HAP-1 (cell line): ENCODE data around the gene MICB.
A peak's percentile ranks its signal among the peaks of the same experiment; 100 is the strongest.
"Not testable (repeated sequence)": the region's sequence is repeated elsewhere in the genome, so short reads cannot be mapped to it uniquely, and the experiment has no call there.

Source experiments
- DNase-seq, 2 experiments: peaks; one replicate each; pipeline ENCODE4 v3.0.0-alpha.2; 2016 to 2020; ENCODE audit warnings: low spot score in 2 of 2
- H3K27me3 ChIP-seq: fragments of 250-450 bp; sonication (Bioruptor Pico); 2 replicates; pipeline ENCODE4 v1.5.1; 2020; ENCODE audit warnings: low read depth, mild to moderate bottlenecking, moderate library complexity
- H3K36me3 ChIP-seq: fragments of 250-450 bp; sonication (Bioruptor Pico); replicated peaks from 2 replicates; pipeline ENCODE4 v1.5.1; 2020; ENCODE audit warnings: mild to moderate bottlenecking
- H3K4me1 ChIP-seq: fragments of 250-450 bp; sonication (Bioruptor Pico); 2 replicates; pipeline ENCODE4 v1.5.1; 2020; ENCODE audit warnings: mild to moderate bottlenecking
- H3K4me3 ChIP-seq: fragments of 250-450 bp; sonication (Bioruptor Pico); 2 replicates; pipeline ENCODE4 v1.5.1; 2020; ENCODE audit warnings: mild to moderate bottlenecking, moderate library complexity
- H3K9me3 ChIP-seq: fragments of 250-450 bp; sonication (Bioruptor Pico); 2 replicates; pipeline ENCODE4 v1.5.1; 2020; ENCODE audit warnings: mild to moderate bottlenecking, moderate library complexity
- in situ Hi-C: fragments of 300-500 bp; cut with MboI; formaldehyde crosslinking; loops from 3 replicates; pipeline ENCODE4 v1.14.3; 2020; ENCODE audit warnings: low sequenced_read_pairs, inconsistent platforms, mixed read lengths

Gene MICB

DNA sequence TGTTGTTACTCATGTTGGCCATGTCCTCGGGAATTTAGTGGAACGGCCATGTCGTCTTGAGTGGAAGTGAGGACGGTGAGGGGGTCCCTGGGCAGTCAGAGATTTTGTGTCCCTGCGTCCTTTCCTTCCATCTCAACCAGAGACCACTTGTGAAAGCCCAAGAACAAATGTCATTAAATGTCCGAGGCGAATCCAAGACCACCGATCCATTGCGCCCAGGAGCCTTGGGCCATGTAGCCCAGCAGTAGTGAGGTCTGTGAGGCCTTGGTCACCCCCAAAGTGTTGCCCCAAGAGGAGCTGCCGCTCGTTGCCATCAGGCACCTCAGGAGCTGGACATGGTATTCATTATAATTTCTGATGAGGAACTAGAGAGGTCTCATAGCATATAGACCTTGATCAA lies 17.4 kb upstream of the MICB start:
- in situ Hi-C loops: no loop called here

DNA sequence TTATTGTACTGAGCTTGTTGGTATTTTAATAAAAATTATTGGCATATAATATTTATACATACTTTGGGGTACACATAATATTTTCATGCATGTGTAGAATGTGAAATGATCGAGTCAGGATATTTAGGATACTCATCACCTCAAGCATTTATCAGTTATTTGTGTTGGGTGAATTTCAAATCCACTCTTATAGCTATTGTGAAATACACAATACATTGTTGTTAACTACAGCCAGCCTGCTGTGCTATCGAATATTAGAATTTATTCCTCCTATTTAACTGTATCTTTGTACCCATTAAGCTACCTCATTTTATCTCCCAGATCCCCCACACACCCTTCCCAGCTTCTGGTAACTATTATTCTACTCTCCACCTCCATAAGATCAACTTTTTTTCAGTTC lies 14.6 kb upstream of the MICB start:
- H3K9me3 ChIP-seq: no peaks in the 10 kb centered on the region
- H3K4me3 ChIP-seq: no peak overlapping the region
- in situ Hi-C loops: no loop called here
- H3K36me3 ChIP-seq: no peaks in the 10 kb centered on the region
- 0 out of 2 replicates have a peak, but pooled peaks cover 6% of the 10 kb centered on the region for H3K27me3 ChIP-seq
- DNase-seq: no peak
- no peaks in the 10 kb centered on the region for H3K4me1 ChIP-seq

More for the DNA sequence above, 17.4 kb upstream of the MICB start:
- Histone ChIP-seq H3K4me1 (no peaks in the 10 kb centered on the region), H3K4me3 (no peak overlapping the region), H3K9me3 (no peaks in the 10 kb centered on the region), H3K27me3 (0 out of 2 replicates have a peak, but pooled peaks cover 6% of the 10 kb centered on the region), H3K36me3 (no peaks in the 10 kb centered on the region)
- DNase-seq: no peak

GRCh38 chr6:31485055-31485454 lies 12.9 kb upstream of the MICB start:
- Histone ChIP-seq H3K4me1 (no peaks in the 10 kb centered on the region), H3K36me3 (no peaks in the 10 kb centered on the region), H3K4me3 (no peak overlapping the region), H3K27me3 (no peaks in the 10 kb centered on the region), H3K9me3 (no peaks in the 10 kb centered on the region)
- no peak for DNase-seq
- in situ Hi-C loops: no loop called here

- H3K9me3 ChIP-seq, H3K36me3 ChIP-seq, in situ Hi-C loops, H3K27me3 ChIP-seq, H3K4me3 ChIP-seq, H3K4me1 ChIP-seq, DNase-seq: not testable (repeated sequence)
These were observed 11.7 kb upstream of the MICB start for GRCh38 chr6:31486065-31486837.

GRCh38 chr6:31487674-31488073 lies 10.3 kb upstream of the MICB start:
- H3K4me1 ChIP-seq, H3K9me3 ChIP-seq, H3K27me3 ChIP-seq, in situ Hi-C loops, H3K4me3 ChIP-seq, DNase-seq, H3K36me3 ChIP-seq: not testable (repeated sequence)

DNA sequence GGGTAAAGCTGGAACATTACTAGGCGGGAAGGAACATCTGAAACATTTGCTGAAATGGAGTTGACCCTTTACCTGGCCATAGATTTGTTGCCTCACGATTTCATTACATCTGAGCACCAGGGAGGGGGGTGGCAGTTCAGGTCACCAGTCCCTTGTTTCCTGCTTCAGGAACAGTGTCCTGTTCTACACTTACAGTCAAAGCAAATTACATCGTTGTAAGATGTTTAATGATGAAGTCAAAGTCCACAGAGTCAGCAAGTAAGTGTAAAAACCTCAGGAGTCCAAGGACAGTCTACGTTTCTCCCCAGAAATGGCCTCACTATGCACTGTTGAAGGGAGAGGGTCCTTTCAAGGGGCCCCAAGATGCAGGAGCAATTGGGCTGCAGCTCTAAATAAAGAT lies 8.9 kb upstream of the MICB start:
- peaks cover 10% of the 10 kb centered on the region for H3K4me1 ChIP-seq
- DNase-seq: no peak
- H3K4me3 ChIP-seq: no peak overlapping the region
- no peaks in the 10 kb centered on the region for H3K27me3 ChIP-seq
- no peaks in the 10 kb centered on the region for H3K9me3 ChIP-seq
- in situ Hi-C loops: no loop called here
- no peaks in the 10 kb centered on the region for H3K36me3 ChIP-seq

GRCh38 chr6:31490115-31490873 lies 7.7 kb upstream of the MICB start:
- H3K9me3 ChIP-seq: no peaks in the 10 kb centered on the region
- no peak for DNase-seq
- H3K36me3 ChIP-seq: no peaks in the 10 kb centered on the region
- no peak overlapping the region for H3K4me3 ChIP-seq
- in situ Hi-C loops: loop anchor here (5.0 kb wide), 1 partner anchor 52 kb away; the partner anchor contains the start of gene DDX39B
- H3K4me1 ChIP-seq: peaks cover 10% of the 10 kb centered on the region
- H3K27me3 ChIP-seq: no peaks in the 10 kb centered on the region

- in situ Hi-C loops: loop anchor here (5.0 kb wide), 1 partner anchor 49 kb away; the partner anchor contains the start of gene DDX39B
- H3K27me3 ChIP-seq, H3K36me3 ChIP-seq: not testable (repeated sequence)
These were observed 4.4 kb upstream of the MICB start for GRCh38 chr6:31493550-31493874.

DNA sequence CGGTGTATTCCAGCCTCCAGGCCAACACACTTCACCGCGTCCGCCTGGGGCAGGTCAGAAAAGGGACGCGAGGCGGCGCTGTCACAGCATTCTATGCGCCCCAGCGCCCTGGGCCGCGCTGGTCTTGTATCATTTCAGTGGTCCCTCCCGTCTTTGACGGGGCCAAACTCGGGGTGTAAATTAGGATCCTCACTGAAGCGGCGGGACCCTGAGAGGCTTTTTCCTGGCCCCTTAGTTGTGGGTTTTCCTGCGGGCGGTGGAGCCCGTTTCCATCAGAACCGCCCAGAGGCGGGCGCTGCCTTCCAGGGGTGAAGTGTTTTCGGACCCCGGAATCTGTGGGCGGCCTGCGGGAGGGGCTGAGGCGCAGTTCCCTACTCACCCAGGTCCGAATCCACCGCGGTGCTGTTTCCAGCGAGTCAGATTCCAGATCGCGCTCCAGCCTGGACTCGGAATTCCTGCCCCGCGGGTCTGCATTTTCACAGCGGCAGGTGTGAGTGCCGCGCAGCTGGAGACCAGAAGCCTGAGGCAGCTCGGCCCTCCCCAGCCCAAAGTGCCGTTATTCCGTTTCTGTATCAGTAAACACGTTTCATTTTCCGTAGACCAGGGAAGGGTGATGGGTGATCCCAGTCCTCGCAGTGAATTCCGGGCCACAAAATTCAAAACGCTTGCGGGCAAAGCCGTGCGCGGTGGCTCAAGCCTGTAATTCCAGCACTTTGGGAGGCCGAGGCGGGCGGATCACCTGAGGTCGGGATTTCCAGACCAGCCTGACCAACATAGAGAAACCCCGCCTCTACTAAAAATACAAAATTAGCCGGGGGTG lies 3.9 kb upstream of the MICB start:
- H3K27me3 ChIP-seq: no peaks in the 10 kb centered on the region
- H3K4me1 ChIP-seq: peaks cover 24% of the 10 kb centered on the region
- no peaks in the 10 kb centered on the region for H3K36me3 ChIP-seq
- peak overlapping the region; percentile 59 for H3K4me3 ChIP-seq
- H3K9me3 ChIP-seq: no peaks in the 10 kb centered on the region
- peak; percentile 84 to 91 for DNase-seq
- in situ Hi-C loops: loop anchor here (5.0 kb wide), 1 partner anchor 48 kb away; the partner anchor contains the start of gene DDX39B

More at GRCh38 chr6:31493550-31493874, 4.4 kb upstream of the MICB start:
- H3K9me3 ChIP-seq, DNase-seq: not testable (repeated sequence)
- H3K4me3 ChIP-seq: peak overlapping the region; percentile 59
- H3K4me1 ChIP-seq: peaks cover 24% of the 10 kb centered on the region

DNA sequence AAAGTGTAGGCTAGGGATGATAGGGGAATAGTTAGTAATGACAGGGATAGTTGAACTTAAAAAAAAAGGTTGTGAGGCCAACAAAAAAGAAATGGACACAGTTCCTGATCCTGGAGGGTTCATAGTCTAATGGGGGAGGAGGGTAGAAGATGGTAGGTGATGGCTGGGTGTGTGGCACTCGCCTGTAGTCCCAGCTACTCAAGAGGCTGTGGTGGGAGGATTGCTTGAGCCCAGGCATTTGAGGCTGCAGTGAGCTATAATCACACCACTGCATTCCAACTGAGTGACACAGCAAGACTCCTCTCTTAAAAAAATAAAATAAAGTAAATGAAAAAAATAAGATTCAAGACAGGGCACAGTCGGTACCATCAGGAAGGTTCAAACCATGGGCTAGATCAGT lies 2.4 kb upstream of the MICB start:
- Histone ChIP-seq H3K4me3 (peak overlapping the region; percentile 59; the same call in 1 of the 2 replicates), H3K27me3 (no peaks in the 10 kb centered on the region), H3K36me3 (no peaks in the 10 kb centered on the region), H3K9me3 (no peaks in the 10 kb centered on the region), H3K4me1 (peaks cover 24% of the 10 kb centered on the region)
- in situ Hi-C loops: no loop called here
- no peak for DNase-seq

- H3K4me1 ChIP-seq: peaks cover 24% of the 10 kb centered on the region
- H3K9me3 ChIP-seq, DNase-seq, H3K4me3 ChIP-seq, in situ Hi-C loops, H3K36me3 ChIP-seq, H3K27me3 ChIP-seq: not testable (repeated sequence)
These were observed 1.1 kb upstream of the MICB start for GRCh38 chr6:31496826-31497225.

GRCh38 chr6:31498748-31499147 lies 803 bp downstream of the MICB start:
- Histone ChIP-seq H3K27me3 (no peaks in the 10 kb centered on the region), H3K36me3 (no peaks in the 10 kb centered on the region), H3K9me3 (no peaks in the 10 kb centered on the region), H3K4me1 (peaks cover 14% of the 10 kb centered on the region), H3K4me3 (no peak overlapping the region; the same call in 1 of the 2 replicates)
- in situ Hi-C loops: no loop called here
- no peak for DNase-seq

- H3K27me3 ChIP-seq, H3K36me3 ChIP-seq, H3K4me3 ChIP-seq, DNase-seq, H3K9me3 ChIP-seq, in situ Hi-C loops: not testable (repeated sequence)
- H3K4me1 ChIP-seq: peaks cover 14% of the 10 kb centered on the region
These were observed 1.7 kb downstream of the MICB start for GRCh38 chr6:31499648-31500047.
